Activated T-helper 9 cell treated with anti-CD3 and anti-CD28 coated beads, Interleukin-2, amount 50 U/mL, for 16 hours (primary cell): ENCODE results near the gene GPR137.

Experiments
- DNase-seq: peaks from one replicate; pipeline ENCODE4 v3.0.0-alpha.2; 2020; ENCODE audit warnings: low read depth

Gene GPR137

DNA sequence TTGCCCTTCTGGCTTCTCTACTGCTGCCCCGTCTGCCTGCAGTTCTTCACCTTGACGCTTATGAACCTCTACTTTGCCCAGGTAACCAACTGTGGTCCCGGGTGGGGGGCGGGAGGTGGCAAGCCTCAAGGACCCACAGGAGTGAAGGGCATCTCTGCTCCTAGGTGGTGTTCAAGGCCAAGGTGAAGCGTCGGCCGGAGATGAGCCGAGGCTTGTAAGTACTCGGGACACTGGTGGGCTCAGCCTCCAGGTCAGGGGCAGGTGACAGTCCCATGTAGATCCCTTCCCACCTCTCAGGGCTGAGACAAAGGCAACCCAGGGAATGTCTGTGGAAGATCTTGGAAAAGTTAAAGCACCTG, 1.1 kb downstream of the GPR137 start:
- no peak for DNase-seq

DNA sequence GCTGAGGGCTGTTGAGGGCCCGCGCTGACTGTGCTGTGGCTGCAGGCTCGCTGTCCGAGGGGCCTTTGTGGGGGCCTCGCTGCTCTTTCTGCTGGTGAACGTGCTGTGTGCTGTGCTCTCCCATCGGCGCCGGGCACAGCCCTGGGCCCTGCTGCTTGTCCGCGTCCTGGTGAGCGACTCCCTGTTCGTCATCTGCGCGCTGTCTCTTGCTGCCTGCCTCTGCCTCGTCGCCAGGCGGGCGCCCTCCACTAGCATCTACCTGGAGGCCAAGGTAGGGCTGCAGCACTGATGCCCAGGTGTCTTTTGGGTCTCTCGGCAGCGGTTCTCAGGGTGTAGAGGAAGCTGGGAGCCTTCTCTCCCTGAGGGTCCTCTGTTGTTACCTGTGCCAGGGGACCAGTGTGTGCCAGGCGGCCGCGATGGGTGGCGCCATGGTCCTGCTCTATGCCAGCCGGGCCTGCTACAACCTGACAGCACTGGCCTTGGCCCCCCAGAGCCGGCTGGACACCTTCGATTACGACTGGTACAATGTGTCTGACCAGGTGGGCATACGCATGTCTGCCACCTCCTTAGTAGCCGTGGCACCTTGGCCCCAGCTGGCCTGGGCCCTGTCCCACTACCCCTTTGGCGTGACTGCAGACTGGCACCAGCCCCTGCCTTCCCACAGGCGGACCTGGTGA, 2.2 kb downstream of the GPR137 start:
- no peak for DNase-seq

DNA sequence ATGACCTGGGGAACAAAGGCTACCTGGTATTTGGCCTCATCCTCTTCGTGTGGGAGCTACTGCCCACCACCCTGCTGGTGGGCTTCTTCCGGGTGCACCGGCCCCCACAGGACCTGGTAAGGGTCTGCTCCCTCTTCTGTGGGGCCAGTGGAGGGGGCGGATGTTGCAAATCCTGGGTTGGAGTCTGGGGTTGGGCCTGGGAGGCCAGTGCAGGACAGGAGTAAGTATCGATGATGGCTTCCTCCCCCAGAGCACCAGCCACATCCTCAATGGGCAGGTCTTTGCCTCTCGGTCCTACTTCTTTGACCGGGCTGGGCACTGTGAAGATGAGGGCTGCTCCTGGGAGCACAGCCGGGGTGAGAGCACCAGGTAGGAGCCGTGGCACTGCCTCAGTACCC, 2.7 kb downstream of the GPR137 start:
- no peak for DNase-seq

DNA sequence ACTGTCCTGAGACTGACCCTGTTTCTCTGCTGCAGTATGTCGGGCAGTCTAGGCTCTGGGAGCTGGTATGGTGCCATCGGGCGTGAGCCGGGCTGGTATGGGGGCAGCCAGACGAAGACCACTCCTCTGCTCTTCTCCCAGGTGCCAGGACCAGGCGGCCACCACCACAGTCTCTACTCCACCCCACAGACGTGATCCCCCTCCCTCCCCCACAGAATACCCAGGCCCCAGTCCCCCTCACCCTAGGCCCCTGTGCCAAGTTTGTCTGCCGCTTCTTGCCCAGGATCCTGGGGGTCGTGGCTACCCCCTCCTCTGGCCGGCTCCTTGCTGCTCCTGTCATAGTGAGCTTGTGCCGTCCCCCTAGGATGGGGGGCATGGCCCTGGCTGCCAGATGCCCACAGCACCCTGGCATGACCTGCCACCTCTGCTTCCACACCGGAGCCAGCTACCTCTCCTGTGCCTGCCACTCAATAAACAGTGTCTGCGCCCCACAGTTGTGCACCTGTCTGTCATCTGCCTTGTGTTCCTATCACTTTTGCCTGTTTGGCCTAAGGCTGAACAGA, 3.4 kb downstream of the GPR137 start:
- DNase-seq = no peak

DNA sequence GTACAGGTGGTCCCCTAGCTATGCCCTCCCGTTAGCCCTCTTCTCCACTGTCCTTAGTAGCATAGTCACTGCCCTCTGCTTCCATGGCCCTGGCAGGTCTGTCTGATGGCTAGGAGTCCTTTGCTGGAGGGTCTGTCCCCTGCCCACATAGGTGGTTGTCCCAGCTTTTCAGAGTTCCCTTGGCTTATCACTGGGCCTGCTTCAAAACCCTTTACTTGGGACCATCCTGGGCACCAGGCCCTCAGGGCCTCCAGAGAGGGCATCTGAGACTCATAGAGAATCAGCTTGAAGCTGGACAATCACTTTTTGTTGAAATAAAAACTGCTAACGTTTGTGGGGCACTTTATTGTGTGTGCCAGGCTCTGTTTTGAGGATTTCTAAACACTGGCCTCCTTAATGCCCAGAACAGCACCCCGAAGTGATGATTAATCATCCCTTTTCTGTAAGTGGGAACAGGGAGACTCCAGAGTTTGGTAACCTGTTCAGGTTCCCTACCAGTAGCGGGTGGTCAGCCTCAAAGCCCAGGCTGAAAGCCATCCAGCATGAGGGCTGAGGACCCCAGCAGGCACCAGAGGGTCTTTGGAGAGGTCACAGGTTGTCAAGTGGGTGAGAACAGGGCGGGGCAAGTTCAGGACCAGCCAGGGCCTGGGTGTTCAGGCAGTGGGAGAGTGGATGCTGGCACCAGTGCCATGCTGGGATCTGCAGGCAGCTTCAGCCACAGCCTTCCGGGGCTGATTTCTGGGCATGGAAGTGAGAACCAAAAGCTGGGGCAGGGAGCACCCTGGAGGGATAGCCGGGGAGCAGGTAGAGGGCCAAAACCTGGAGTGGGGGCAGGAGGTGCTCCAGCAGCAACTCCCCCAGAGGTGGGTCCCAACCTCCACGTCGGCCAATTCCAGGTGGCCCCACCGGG, 5.0 kb downstream of the GPR137 start:
- DNase-seq = no peak

DNA sequence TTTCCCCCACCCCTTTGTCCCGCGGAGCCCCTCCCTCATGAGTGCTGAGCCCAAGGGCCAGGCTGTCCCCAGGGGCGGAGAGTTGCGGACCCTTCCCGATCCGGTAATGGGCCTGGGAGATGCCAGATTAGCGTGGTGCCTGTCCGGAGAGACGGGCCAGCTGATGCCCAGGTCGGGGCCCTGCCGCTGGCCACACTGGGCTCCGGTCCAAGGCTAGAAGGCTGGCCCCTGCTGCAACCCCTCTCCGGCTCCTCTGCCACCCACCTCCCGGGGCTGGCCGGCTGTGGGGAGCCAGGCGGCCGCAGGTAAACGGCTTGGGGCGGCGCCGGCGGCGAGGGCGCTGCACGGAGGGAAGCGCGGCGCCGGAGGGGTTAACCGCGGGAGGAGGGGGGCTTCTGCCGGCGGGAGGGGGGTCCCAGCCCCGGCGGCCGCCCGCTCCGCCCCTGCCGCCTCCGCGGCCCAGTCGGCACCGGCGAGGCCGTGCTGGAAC, 5.7 kb downstream of the GPR137 start, which contains the start of gene KCNK4:
Gene KCNK4, plus strand, starts transcription at position 41 of the 490 bp plus-strand sequence. CDS start 1,717 bp downstream, outside the sequence.
- DNase-seq = no peak

DNA sequence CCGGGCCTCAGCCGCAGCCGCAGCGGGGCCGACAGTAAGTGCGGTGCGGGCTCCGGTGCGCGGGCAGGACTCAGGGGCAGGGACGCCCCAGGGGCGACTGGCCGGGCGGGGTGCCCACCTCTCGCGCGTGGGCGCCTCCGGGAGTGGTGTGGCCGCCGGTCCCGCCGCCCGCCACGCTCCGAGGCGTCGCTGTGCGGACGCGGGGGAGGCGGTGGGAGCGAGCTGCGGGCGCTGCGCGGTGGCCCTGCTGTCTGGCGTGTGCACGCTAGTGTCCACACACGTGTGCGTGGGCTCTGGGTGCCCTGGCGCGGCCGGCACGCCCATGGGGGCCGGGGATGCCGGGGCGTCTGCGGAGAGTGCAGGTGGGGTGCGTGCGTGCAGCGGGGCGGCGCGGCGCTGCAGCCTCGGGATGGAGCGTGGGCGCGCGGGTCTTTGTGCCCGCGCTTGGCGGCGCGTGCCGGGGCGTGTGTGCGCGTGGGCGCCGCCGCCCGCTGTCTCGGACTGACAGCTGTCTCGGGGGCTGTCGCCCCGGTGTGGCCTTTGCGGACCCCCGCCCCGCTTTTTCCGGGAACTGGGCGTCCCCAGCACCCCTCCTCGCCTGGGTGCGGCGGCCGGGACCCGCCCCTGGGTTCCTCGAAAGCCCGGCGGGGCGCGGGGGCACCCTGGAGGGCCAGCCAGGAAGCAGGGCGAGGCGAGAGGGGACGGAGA, 6.3 kb downstream of the GPR137 start:
- DNase-seq = no peak

DNA sequence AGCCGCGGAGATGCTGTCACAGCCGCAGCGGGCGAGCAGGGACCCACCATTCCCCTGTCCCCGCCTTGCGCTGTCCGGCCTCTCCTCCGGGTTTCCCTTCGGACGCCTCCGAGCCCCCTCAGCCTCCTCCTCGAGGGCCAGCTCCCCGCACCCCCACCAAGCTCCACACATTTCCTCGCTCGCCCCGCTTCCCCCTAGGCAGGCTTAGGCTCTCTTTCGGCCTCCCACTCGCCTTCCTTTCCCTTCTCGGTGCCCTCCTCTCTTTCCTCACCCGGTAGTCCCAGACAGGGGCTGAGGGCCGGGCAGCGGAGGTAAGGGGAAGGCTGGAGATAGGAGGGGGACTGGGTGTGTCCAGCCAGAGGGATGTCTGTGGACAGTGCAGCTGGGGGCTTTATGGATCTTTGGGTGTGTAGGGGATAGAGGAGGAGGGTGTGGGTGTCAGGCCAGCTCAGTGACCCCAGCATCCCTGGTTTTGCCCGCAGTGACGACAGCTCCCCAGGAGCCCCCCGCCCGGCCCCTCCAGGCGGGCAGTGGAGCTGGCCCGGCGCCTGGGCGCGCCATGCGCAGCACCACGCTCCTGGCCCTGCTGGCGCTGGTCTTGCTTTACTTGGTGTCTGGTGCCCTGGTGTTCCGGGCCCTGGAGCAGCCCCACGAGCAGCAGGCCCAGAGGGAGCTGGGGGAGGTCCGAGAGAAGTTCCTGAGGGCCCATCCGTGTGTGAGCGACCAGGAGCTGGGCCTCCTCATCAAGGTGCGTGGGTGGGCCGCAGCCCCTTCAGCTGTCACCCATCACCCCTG, 7.0 kb downstream of the GPR137 start:
- DNase-seq = no peak

DNA sequence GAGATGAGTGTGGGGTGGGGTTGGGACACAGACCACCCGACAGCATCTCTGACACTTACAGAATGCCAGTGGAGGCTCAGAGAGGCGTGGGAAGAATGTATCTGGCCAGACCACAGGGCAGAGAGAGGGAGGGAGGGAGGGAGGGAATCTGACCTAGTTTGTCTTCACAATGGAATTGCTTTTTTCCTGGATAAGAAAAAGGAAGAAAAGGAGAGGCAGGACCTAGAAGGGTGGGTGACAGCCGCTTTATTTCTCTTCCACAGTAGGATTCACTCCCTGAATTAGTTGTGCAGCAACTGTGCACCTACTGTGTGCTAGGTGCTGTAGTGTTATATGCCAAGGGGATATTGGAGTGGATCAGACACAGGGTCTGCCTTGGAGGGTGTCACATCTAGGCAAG, 9.1 kb downstream of the GPR137 start:
- no peak for DNase-seq

DNA sequence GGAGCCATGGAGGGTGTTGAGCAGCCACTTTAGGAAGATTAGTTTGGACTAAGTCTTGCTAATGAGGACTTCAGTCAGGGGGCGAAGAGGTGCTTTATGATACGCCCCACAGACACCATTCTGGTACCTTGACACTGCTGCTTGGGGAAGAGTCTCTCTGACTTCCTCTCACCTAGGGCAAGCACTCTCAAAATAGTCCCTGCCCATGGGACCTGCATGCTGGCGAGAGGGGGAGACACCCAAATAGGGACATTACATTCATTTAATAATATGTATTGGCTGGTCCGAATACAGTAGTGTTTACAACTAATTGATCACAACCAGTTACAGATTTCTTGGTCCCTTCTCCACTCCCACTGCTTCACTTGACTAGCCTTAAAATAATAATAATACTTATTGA, 10.1 kb downstream of the GPR137 start:
- no peak for DNase-seq

DNA sequence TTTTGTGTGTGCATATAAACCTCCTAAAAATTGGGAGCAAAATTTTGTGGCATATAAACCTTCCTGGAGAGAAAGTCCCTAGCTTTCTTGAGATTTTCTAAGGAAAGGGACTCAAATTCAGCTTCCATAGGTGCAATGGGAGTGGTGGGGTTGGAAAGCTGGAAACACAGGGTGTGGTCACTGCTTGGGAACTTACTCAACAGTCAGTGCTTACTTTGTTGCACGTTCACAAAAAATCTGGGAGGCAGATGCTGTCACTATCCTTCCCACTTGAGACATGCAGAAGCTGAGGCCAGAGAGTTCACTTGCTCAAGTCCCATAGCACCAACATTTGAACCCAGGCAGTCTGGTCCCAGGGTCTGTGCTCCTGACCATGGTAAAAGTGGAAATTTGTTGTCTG, 10.6 kb downstream of the GPR137 start:
- no peak for DNase-seq

DNA sequence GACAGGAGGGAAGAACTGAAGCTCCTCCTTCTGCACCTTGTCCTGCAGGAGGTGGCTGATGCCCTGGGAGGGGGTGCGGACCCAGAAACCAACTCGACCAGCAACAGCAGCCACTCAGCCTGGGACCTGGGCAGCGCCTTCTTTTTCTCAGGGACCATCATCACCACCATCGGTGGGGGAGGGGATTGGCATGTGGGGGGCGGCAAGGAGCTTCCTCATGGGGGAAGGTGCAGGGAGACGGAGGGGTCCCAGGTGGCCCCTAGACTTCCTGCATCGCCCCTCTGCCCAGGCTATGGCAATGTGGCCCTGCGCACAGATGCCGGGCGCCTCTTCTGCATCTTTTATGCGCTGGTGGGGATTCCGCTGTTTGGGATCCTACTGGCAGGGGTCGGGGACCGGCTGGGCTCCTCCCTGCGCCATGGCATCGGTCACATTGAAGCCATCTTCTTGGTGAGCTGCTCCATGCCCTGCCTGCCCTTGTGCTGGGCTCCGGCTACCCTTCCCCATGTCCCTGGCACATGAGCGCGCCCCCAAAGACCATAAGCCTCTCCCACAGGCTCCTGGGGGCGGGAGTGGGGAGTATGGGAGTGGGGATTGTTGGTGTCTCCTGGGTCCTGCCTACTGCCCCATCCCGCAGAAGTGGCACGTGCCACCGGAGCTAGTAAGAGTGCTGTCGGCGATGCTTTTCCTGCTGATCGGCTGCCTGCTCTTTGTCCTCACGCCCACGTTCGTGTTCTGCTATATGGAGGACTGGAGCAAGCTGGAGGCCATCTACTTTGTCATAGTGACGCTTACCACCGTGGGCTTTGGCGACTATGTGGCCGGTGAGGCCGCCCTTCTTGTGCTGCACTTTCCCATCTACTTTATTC, 11.4 kb downstream of the GPR137 start:
- no peak for DNase-seq

DNA sequence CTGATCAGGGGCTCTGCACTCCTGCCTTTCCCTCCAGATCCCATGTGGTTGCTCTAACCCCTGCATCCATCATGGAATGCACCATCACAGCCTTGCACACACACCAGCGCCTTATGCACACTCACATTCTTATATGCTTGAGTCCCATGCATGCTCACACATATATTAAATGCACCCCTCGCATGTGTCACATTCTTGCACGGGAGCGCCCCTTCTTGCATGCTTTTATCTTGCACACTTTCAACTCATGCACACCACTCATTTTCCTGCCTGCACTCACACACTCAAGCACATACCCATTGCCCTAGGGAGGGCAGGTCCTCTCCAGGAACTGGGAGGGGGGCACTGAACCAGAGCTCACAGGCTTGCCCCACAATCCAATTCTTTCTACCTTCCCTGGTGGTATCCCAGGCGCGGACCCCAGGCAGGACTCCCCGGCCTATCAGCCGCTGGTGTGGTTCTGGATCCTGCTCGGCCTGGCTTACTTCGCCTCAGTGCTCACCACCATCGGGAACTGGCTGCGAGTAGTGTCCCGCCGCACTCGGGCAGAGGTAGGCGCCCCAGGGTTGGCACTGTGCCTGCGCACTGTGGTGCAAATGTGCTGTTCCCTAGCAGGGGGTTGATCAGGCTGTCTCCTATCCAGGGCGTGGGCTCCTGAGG, 12.2 kb downstream of the GPR137 start:
- no peak for DNase-seq

DNA sequence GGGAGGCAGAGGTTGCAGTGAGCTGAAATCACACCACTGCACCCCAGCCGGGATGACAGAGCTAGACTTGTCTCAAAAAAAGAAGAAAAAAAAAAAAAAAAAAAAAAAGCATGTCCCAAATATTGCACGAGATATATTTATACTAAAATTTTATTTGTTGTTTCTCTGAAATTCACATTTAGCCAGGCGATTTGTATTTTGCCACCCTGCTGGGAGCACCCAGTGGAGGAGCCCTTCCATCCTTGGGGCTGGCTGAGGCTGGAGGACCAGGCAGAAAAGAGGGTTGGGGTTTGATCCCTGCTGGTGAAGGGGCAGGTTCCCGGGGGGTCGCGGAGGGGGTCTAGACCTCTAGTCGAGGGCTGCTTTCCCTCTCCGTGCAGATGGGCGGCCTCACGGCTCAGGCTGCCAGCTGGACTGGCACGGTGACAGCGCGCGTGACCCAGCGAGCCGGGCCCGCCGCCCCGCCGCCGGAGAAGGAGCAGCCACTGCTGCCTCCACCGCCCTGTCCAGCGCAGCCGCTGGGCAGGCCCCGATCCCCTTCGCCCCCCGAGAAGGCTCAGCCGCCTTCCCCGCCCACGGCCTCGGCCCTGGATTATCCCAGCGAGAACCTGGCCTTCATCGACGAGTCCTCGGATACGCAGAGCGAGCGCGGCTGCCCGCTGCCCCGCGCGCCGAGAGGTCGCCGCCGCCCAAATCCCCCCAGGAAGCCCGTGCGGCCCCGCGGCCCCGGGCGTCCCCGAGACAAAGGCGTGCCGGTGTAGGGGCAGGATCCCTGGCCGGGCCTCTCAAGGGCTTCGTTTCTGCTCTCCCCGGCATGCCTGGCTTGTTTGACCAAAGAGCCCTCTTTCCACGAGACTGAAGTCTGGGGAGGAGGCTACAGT, 13.6 kb downstream of the GPR137 start:
- DNase-seq = no peak

DNA sequence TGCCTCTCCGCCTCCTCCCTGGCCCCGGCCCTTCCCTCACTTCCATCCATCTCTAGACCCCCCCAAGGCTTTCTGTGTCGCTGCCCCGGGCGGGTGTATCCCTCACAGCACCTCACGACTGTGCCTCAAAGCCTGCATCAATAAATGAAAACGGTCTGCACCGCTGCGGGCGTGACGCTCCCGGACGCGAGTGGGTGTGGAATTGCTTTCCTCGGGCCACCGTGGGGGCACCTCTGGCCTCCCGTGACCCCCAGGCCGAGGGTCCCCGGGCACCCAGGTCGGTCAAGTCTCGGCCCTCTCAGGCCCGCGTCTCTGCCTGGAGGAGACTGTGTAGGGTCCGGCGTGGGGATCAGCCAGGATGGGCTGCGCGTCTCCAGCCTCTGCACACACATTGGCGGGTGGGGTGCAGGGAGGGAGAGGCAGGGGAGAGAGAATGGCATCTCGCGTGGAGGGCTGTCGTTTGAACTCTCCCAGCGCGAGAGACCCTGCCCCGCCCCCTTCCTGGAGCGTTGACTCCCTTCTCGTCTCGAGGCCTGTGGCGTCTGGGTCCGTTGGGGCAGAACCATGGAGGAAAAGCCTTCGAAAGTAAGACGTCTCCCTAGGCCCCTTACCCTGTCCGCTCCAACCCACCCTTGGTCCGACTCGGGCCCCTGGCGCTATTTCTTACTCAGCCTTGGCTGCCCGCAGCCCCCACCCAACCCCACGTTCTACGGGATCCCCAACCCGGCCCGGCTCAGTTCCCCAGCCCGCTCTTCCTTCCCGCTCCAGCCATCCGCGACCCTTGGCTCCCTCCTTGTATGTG, 14.4 kb downstream of the GPR137 start, which contains the start of gene CATSPERZ:
Gene CATSPERZ, plus strand, starts transcription at position 512 of the 802 bp plus-strand sequence. Its CDS starts 53 bp downstream, at position 565.
- no peak for DNase-seq

DNA sequence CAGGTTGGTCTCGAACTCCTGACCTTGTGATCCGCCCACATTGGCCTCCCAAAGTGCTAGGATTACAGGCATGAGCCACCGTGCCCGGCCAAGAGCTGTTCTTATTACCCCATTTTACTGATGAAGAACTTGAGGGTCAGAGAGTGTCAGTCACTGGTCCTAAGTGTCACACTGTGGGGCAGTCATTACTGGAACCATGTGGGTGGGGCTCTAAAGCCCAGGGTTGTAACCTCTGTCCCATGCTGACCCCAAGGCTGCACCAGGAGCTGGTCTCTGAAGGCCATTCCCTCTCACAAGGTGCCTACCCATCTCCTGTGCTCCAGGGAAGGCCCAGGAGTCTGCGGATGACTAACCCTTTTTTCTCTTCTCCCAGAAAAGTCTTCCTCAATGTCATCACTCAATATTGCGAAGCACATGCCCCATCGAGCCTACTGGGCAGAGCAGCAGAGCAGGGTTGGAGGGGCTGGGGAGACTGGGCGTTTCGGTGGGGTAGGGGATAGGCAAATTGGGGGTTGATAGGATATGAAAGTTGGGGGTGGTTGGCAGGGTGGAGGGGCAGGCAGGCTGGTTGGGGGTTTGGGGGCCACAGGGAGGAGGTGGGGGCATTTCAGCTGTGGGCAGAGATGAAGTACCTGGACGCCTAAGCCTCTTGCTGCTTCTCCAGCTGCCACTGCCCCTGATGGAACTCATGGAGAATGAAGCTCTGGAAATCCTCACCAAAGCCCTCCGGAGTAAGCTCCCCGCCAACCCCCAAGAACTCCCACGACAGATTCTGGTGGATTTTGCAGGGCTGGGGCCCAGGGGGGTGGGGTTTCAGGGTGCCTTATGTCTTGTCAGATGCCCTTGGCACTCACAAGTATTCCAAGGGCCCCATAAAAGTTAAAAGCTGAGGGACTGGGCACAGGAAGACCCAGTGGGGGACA, 17.7 kb downstream of the GPR137 start:
- no peak for DNase-seq

DNA sequence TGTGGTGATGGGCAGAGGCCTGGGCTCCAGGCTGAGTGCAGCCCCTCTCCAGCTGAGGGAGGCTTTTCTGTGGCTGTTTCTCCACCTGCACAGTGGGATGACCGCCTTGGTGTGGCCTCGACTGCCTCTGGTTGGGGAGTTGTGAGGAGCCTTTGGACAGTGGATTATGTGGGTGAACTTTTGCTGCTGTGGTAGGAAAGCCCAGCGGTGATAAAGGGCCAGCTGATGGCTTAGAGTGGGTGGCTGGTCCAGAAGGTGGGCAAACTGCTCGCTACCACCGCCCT, 18.3 kb downstream of the GPR137 start:
- no peak for DNase-seq
